Calu3 (cell line): ENCODE results near the gene TUBE1. TPM values are rescaled to one million over a fixed set of nuclear protein-coding genes. Genes with fewer than 3 reads are reported as not detected.
"Not testable (repeated sequence)": the region's sequence is repeated elsewhere in the genome, so short reads cannot be mapped to it uniquely, and the experiment has no call there.

ENCODE experiments used
- BruUV-seq: library from RNA; stranded (reverse); fragments of 400-500 nt; replicated peaks from 2 replicates; lab custom pipeline; 2021; lab: Mats Ljungman, UMichigan
- CTCF ChIA-PET: fragments of 300-600 bp; sonication (Branson Sonifier 250); formaldehyde crosslinking; loops from one replicate; lab custom pipeline; 2022; ENCODE audit warnings: antibody characterized with exemption; lab: Charles Lee
- DNase-seq: peaks from one replicate; pipeline ENCODE4 v3.0.0; 2022
- H3K27ac Mint-ChIP-seq: one replicate; pipeline ENCODE4 v1.8.0; 2022; ENCODE audit warnings: mixed read lengths; ENCODE audit not compliant: unreplicated experiment
- H3K27me3 Mint-ChIP-seq: one replicate; pipeline ENCODE4 v1.8.0; 2022; ENCODE audit warnings: mixed read lengths; ENCODE audit not compliant: unreplicated experiment
- H3K36me3 Mint-ChIP-seq: one replicate; pipeline ENCODE4 v1.8.0; 2022; ENCODE audit warnings: mild to moderate bottlenecking, moderate library complexity, mixed read lengths; ENCODE audit not compliant: insufficient read depth, unreplicated experiment
- H3K4me1 Mint-ChIP-seq: one replicate; pipeline ENCODE4 v1.8.0; 2022; ENCODE audit warnings: mild to moderate bottlenecking, low read depth, mixed read lengths; ENCODE audit not compliant: unreplicated experiment
- H3K4me3 Mint-ChIP-seq: one replicate; pipeline ENCODE4 v1.8.0; 2022; ENCODE audit warnings: mild to moderate bottlenecking, low read depth, moderate library complexity, mixed read lengths; ENCODE audit not compliant: unreplicated experiment
- H3K9me3 Mint-ChIP-seq: one replicate; pipeline ENCODE4 v1.8.0; 2022; ENCODE audit warnings: low read depth, mixed read lengths; ENCODE audit not compliant: unreplicated experiment
- intact Hi-C: fragments of 100-400 bp; cut with micrococcal nuclease; formaldehyde crosslinking; loops from one replicate; pipeline ENCODE4 v1.10.0; 2022; ENCODE audit not compliant: unreplicated experiment
- total RNA-seq: library from RNA; stranded (reverse); gene quantifications from 2 replicates; pipeline ENCODE4 v1.2.3, GENCODE V29; 2022
- TF ChIP-seq, protein P1 (sequence below): fragments of 200-600 bp; IDR thresholded peaks from one replicate; pipeline ENCODE4 v1.8.0; 2022; ENCODE audit warnings: antibody characterized with exemption; ENCODE audit not compliant: unreplicated experiment

TUBE1 gene
- total RNA-seq, 1 experiment from 2014 or later, result 21.0 TPM

DNA sequence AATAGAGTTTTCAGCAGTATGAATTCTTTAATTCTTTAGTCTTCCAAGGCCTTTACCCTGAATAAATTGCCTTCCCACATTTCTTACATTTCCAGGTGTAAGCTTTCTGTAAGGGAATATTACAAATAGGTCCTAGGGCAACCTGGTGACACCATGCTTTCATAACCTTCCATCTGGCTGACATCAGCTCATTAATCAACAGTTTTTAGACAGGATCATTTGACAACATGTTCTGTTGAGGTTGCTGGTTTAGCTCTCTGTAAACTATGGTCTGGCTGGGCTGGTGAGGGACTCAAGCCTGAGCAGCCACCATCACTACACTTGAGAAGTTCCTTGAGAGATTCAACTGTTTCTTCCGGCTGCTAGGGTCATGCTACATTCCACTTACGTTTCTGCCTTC, 19.3 kb upstream of the TUBE1 start:
- no peaks in the 10 kb centered on the region for H3K4me1 Mint-ChIP-seq
- BruUV-seq, result no TSS peak
- H3K27ac Mint-ChIP-seq, result no peak overlapping the region
- peaks cover 5% of the 10 kb centered on the region for H3K36me3 Mint-ChIP-seq
- no peak overlapping the region for H3K4me3 Mint-ChIP-seq
- TF ChIP-seq, protein P1, sequence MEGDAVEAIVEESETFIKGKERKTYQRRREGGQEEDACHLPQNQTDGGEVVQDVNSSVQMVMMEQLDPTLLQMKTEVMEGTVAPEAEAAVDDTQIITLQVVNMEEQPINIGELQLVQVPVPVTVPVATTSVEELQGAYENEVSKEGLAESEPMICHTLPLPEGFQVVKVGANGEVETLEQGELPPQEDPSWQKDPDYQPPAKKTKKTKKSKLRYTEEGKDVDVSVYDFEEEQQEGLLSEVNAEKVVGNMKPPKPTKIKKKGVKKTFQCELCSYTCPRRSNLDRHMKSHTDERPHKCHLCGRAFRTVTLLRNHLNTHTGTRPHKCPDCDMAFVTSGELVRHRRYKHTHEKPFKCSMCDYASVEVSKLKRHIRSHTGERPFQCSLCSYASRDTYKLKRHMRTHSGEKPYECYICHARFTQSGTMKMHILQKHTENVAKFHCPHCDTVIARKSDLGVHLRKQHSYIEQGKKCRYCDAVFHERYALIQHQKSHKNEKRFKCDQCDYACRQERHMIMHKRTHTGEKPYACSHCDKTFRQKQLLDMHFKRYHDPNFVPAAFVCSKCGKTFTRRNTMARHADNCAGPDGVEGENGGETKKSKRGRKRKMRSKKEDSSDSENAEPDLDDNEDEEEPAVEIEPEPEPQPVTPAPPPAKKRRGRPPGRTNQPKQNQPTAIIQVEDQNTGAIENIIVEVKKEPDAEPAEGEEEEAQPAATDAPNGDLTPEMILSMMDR, result no peak
- H3K27me3 Mint-ChIP-seq, result no peaks in the 10 kb centered on the region
- no peak for DNase-seq
- no peaks in the 10 kb centered on the region for H3K9me3 Mint-ChIP-seq
- intact Hi-C loops, result no loop called here
- CTCF ChIA-PET, result no interaction called here

- intact Hi-C loops, H3K4me1 Mint-ChIP-seq, DNase-seq, H3K4me3 Mint-ChIP-seq, H3K9me3 Mint-ChIP-seq, BruUV-seq, H3K27ac Mint-ChIP-seq, H3K27me3 Mint-ChIP-seq, H3K36me3 Mint-ChIP-seq, CTCF ChIA-PET: not testable (repeated sequence)
Observed at GRCh38 chr6:112106026-112106425, 18.7 kb upstream of the TUBE1 start.

DNA sequence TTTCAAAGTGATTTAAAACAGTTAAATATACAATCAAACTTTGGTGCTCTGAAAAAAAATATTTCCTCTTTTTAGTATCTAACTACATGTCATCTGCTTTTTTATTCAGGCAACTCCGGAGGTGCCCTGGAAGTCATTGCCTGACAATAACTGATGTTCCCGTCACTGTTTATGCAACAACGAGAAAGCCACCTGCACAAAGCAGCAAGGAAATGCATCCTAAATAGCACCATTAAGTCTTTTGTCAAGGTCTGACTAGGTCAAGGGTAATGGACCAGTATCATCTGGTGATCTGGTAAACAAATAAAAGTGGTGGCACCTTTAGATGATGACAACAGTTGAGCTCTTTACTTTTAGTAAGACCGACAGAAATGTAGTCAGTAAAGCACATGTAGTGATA, 13.3 kb upstream of the TUBE1 start:
- intact Hi-C loops, result no loop called here
- TF ChIP-seq, protein P1, result no peak
- Mint-ChIP-seq H3K9me3 (no peaks in the 10 kb centered on the region), H3K4me3 (no peak overlapping the region), H3K36me3 (peaks cover 5% of the 10 kb centered on the region), H3K27ac (no peak overlapping the region), H3K4me1 (no peaks in the 10 kb centered on the region), H3K27me3 (no peaks in the 10 kb centered on the region)
- DNase-seq, result no peak
- no TSS peak for BruUV-seq
- CTCF ChIA-PET, result no interaction called here

- BruUV-seq, result no TSS peak
- CTCF ChIA-PET, result no interaction called here
- no peaks in the 10 kb centered on the region for H3K4me1 Mint-ChIP-seq
- H3K27me3 Mint-ChIP-seq, result no peaks in the 10 kb centered on the region
- H3K36me3 Mint-ChIP-seq, result no peaks in the 10 kb centered on the region
- H3K9me3 Mint-ChIP-seq, result no peaks in the 10 kb centered on the region
- DNase-seq, result no peak
- H3K4me3 Mint-ChIP-seq, result no peak overlapping the region
- TF ChIP-seq, protein P1, result no peak
- no peak overlapping the region for H3K27ac Mint-ChIP-seq
- intact Hi-C loops, result no loop called here
Observed at GRCh38 chr6:112096901-112097300, 9.6 kb upstream of the TUBE1 start.

DNA sequence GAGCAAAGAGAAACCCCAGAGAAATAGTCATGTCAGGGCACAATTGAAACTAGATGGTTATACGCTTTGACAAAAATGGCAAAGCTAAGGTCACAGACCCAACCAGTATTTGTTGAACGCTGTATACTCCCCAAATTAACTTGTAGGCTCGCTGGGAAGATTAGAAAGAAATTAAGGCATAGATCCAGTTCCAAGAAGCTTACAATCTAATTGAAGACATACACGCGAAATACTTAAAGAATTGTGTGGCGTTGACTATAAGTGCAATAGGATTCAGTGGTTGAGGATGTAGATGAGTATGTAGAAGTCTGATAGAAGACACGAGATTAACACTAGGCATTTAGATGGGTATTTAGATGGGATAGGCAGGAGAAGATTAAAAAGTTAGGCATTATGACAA, 634 bp upstream of the TUBE1 start:
- H3K4me3 Mint-ChIP-seq, result no peak overlapping the region
- intact Hi-C loops, result loop anchor here (2.0 kb wide), 1 partner anchor 285 kb away; no protein-coding TSS in a partner anchor
- no peaks in the 10 kb centered on the region for H3K27me3 Mint-ChIP-seq
- CTCF ChIA-PET, result interaction anchor here (1.0 kb wide), 2 partner anchors 166 to 829 kb away, joined by 3 read pairs; partner anchors contain the start of gene LAMA4
- no peak overlapping the region for H3K27ac Mint-ChIP-seq
- TSS peak; percentile 81 for BruUV-seq
- TF ChIP-seq, protein P1, result no peak
- H3K4me1 Mint-ChIP-seq, result no peaks in the 10 kb centered on the region
- no peaks in the 10 kb centered on the region for H3K9me3 Mint-ChIP-seq
- no peak for DNase-seq
- peaks cover 5% of the 10 kb centered on the region for H3K36me3 Mint-ChIP-seq
